H1 (cell line): ENCODE measurements around the gene EFEMP1. TPM values are rescaled to one million over a fixed set of nuclear protein-coding genes. Genes with fewer than 3 reads are reported as not detected.

Source experiments
- BRCA1 ChIP-seq: IDR thresholded peaks from 2 replicates; pipeline ENCODE4 v1.6.1; 2012; ENCODE audit warnings: low read depth, low read length, improper control_type of control experiment
- CBX5 ChIP-seq: fragments of 300-800, 300-1000 bp; sonication (generic); IDR thresholded peaks from 2 replicates; pipeline ENCODE4 v1.7.1; 2016; ENCODE audit warnings: antibody characterized with exemption, low read length, low read depth
- CBX8 ChIP-seq: fragments of 300-800, 300-1000 bp; sonication (generic); IDR thresholded peaks from 2 replicates; pipeline ENCODE4 v1.7.1; 2016; ENCODE audit warnings: low read depth, low read length, borderline replicate concordance
- CEBPB ChIP-seq: IDR thresholded peaks from 2 replicates; pipeline ENCODE4 v1.6.1; 2012; ENCODE audit warnings: low read depth, low read length
- EGR1 ChIP-seq: IDR thresholded peaks from 2 replicates; pipeline ENCODE4 v1.6.1; 2011; ENCODE audit warnings: low read depth, low read length, borderline replicate concordance
- JUND ChIP-seq: IDR thresholded peaks from 2 replicates; pipeline ENCODE4 v1.6.1; 2011; ENCODE audit warnings: mild to moderate bottlenecking, improper control_type of control experiment, low read length
- POLR2AphosphoS5 ChIP-seq: IDR thresholded peaks from 2 replicates; pipeline ENCODE4 v1.6.1; 2011; ENCODE audit warnings: low read depth, low read length
- RBBP5 ChIP-seq: IDR thresholded peaks from 2 replicates; pipeline ENCODE4 v1.7.1; 2012; ENCODE audit warnings: low read depth, mild to moderate bottlenecking, inconsistent platforms, low read length, moderate library complexity, borderline replicate concordance
- RFX5 ChIP-seq: IDR thresholded peaks from 2 replicates; pipeline ENCODE4 v1.6.1; 2011; ENCODE audit warnings: low read depth, low read length, improper control_type of control experiment, borderline replicate concordance
- RNF2 ChIP-seq: fragments of 200-900, 300-1000 bp; sonication (generic); IDR thresholded peaks from 2 replicates; pipeline ENCODE4 v1.7.1; 2016; ENCODE audit warnings: borderline replicate concordance, low read depth, mild to moderate bottlenecking, antibody characterized with exemption, low read length; ENCODE audit not compliant: poor library complexity, severe bottlenecking; ENCODE audit errors: missing control alignments
- SIRT6 ChIP-seq: IDR thresholded peaks from one replicate; pipeline ENCODE4 v1.7.1; 2012; ENCODE audit warnings: low read length, inconsistent platforms
- SP4 ChIP-seq: IDR thresholded peaks from 2 replicates; pipeline ENCODE4 v1.6.1; 2012; ENCODE audit warnings: low read length, inconsistent platforms
- TEAD4 ChIP-seq: IDR thresholded peaks from 2 replicates; pipeline ENCODE4 v1.6.1; 2012; ENCODE audit warnings: low read depth, low read length, inconsistent platforms, mixed read lengths
- YY1 ChIP-seq: IDR thresholded peaks from 2 replicates; pipeline ENCODE4 v1.6.1; 2011; ENCODE audit warnings: low read depth, mild to moderate bottlenecking, low read length
- polyA plus RNA-seq, 7 experiments: library from polyadenylated mRNA; depleted of rRNA in 3 of 7; stranded (reverse) in 5 of 7; unstranded in 2 of 7; fragments of >200 nt in 5 of 7; fragments of 200-250 nt in 2 of 7; gene quantifications; 1 replicate in 5 of 7; 2 replicates in 1 of 7; 4 replicates in 1 of 7; pipeline versions ENCODE4 v1.2.1 to v1.2.3, GENCODE V29; 2011 to 2013; ENCODE audit warnings: missing spikeins in 2 of 7, mixed read lengths in 2 of 7
- total RNA-seq: library from RNA; stranded (reverse); fragmentation: NEBNext Ultra II Directional; extraction: Animal tissue kit (Norgen Biotek cat#: 25700); gene quantifications from 2 replicates; pipeline ENCODE4 v1.2.1, GENCODE V29; 2021

The EFEMP1 gene
- total and polyA plus RNA-seq, 2 of the 8 experiments (the other 6 are each of a cell fraction or from before 2014, with no cell fraction given) = 15.5 to 19.7 TPM

- TF ChIP-seq POLR2AphosphoS5 = no peak
- TF ChIP-seq SIRT6 = no peak
- no peak for TF ChIP-seq CBX5
- TF ChIP-seq RNF2 = no peak
- no peak for TF ChIP-seq YY1
- no peak for TF ChIP-seq RFX5
- no peak for TF ChIP-seq EGR1
- TF ChIP-seq CEBPB = no peak
- TF ChIP-seq JUND = no peak
- no peak for TF ChIP-seq CBX8
- no peak for TF ChIP-seq SP4
- no peak for TF ChIP-seq RBBP5
- no peak for TF ChIP-seq BRCA1
- no peak for TF ChIP-seq TEAD4
Measured at GRCh38 chr2:55914786-55915185, 8.8 kb downstream of the EFEMP1 start (continued).
